GM23248 (cell line): ENCODE measurements around the gene EPG5. TPM values are rescaled to one million over a fixed set of nuclear protein-coding genes. Genes with fewer than 3 reads are reported as not detected.

Experiments used
- DNase-seq: peaks from one replicate; pipeline ENCODE4 v3.0.0-alpha.2; 2015
- H2AFZ ChIP-seq: fragments of 200-600 bp; sonication (generic); 2 replicates; pipeline ENCODE4 v1.6.1; 2016; ENCODE audit warnings: antibody characterized with exemption
- H3F3A ChIP-seq: fragments of 200-600 bp; sonication (generic); 2 replicates; pipeline ENCODE4 v1.6.1; 2016; ENCODE audit warnings: mild to moderate bottlenecking, antibody characterized with exemption, mixed run types; ENCODE audit not compliant: insufficient read depth
- H3K27ac ChIP-seq: fragments of 200-600 bp; sonication (generic); 2 replicates; pipeline ENCODE4 v1.5.1; 2016; ENCODE audit warnings: mild to moderate bottlenecking
- H3K27me3 ChIP-seq: fragments of 200-600 bp; sonication (generic); replicated peaks from 2 replicates; pipeline ENCODE4 v1.6.1; 2016; ENCODE audit warnings: mild to moderate bottlenecking; ENCODE audit not compliant: insufficient read depth
- H3K36me3 ChIP-seq: fragments of 200-600 bp; sonication (generic); 2 replicates; pipeline ENCODE4 v1.6.1; 2016; ENCODE audit warnings: low read depth, mild to moderate bottlenecking
- H3K4me1 ChIP-seq: fragments of 200-600 bp; sonication (generic); 2 replicates; pipeline ENCODE4 v1.6.1; 2016; ENCODE audit warnings: mild to moderate bottlenecking; ENCODE audit not compliant: insufficient read depth
- H3K4me2 ChIP-seq: fragments of 200-600 bp; sonication (generic); one replicate; pipeline ENCODE4 v1.6.1; 2016; ENCODE audit warnings: mild to moderate bottlenecking; ENCODE audit not compliant: unreplicated experiment
- H3K4me3 ChIP-seq: fragments of 200-600 bp; sonication (generic); 2 replicates; pipeline ENCODE4 v1.5.1; 2016; ENCODE audit warnings: mild to moderate bottlenecking
- H3K79me2 ChIP-seq: fragments of 200-600 bp; sonication (generic); 2 replicates; pipeline ENCODE4 v1.6.1; 2016; ENCODE audit warnings: mild to moderate bottlenecking; ENCODE audit not compliant: insufficient read depth
- H3K9ac ChIP-seq: fragments of 200-600 bp; sonication (generic); 2 replicates; pipeline ENCODE4 v1.6.1; 2016; ENCODE audit warnings: mild to moderate bottlenecking
- H3K9me2 ChIP-seq: fragments of 200-600 bp; sonication (generic); 2 replicates; pipeline ENCODE4 v1.6.1; 2016; ENCODE audit warnings: mixed run types, mild to moderate bottlenecking, moderate library complexity; ENCODE audit not compliant: insufficient read depth
- H3K9me3 ChIP-seq: fragments of 200-600 bp; sonication (generic); one replicate; pipeline ENCODE4 v1.6.1; 2017; ENCODE audit warnings: low read depth
- H4K20me1 ChIP-seq: fragments of 200-600 bp; sonication (generic); 2 replicates; pipeline ENCODE4 v1.6.0; 2016; ENCODE audit not compliant: insufficient read depth
- EZH2 ChIP-seq: fragments of 200-600 bp; sonication (generic); IDR thresholded peaks from 2 replicates; pipeline ENCODE4 v1.6.1; 2018; ENCODE audit warnings: antibody characterized with exemption, mild to moderate bottlenecking; ENCODE audit not compliant: insufficient read depth, poor library complexity, severe bottlenecking
- EZH2phosphoT487 ChIP-seq: fragments of 200-600 bp; sonication (generic); IDR thresholded peaks from 2 replicates; pipeline ENCODE4 v1.6.1; 2018; ENCODE audit warnings: antibody characterized with exemption, moderate library complexity, mild to moderate bottlenecking, low read depth; ENCODE audit not compliant: insufficient read depth
- WGBS, 2 experiments: methylation state at CpG; one replicate each; pipeline ENCODE4 v1.1.6; 2015 to 2017; ENCODE audit warnings: low lambda C conversion rate in 2 of 2, low coverage in 1 of 2; ENCODE audit errors: missing lambda C conversion rate in 2 of 2; 5-methylcytosine and 5-hydroxymethylcytosine counted together
- in situ Hi-C: fragments of 300-500 bp; cut with MboI; formaldehyde crosslinking; loops from 2 replicates; pipeline ENCODE4 v1.15.0; 2020
- polyA plus RNA-seq: library from polyadenylated mRNA; unstranded; fragments of >200 nt; fragmentation: Nextera tagmentation; extraction: Ambion mirVana; gene quantifications from 2 replicates; pipeline ENCODE4 v1.2.1, GENCODE V29; 2016
- total RNA-seq: library from RNA; depleted of rRNA; stranded (reverse); fragments of >200 nt; shearing (Covaris generic); gene quantifications from 2 replicates; pipeline ENCODE4 v1.2.3, GENCODE V29; 2014

The EPG5 gene
- total and polyA plus RNA-seq, 2 experiments from 2014 or later, result 22.0 to 77.7 TPM

DNA sequence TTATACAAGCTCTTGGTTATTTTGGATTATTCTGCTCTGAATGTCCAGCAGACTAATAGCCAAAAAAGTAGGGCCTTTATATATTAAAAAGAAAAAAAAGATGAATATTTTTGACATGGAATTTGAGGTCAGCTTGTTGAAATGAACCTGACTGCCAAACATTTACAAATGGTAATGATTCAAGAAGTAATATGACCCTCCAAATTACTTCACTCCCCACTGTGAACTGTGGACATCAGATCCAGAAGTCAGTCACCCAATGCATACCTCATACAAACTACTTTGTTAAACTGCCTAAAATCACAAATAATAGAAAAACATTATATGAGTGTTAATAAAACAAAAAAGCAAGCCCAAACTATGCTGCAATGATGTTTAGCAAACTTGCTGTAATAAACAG, 10.0 kb downstream of the EPG5 start:
- H2AFZ ChIP-seq, result no peak overlapping the region
- H3K9ac ChIP-seq, result no peak overlapping the region
- H3K4me1 ChIP-seq, result peaks cover 92% of the 10 kb centered on the region
- H3K9me3 ChIP-seq, result no peaks in the 10 kb centered on the region
- H3F3A ChIP-seq, result peaks cover 88% of the 10 kb centered on the region
- peak overlapping the region; percentile 78 for H3K27ac ChIP-seq
- H3K9me2 ChIP-seq, result no peaks in the 10 kb centered on the region
- peaks cover 33% of the 10 kb centered on the region for H3K36me3 ChIP-seq
- TF ChIP-seq EZH2phosphoT487 (no peak), EZH2 (no peak)
- in situ Hi-C loops, result no loop called here
- peaks cover 89% of the 10 kb centered on the region for H3K79me2 ChIP-seq
- peak overlapping the region; percentile 63 for H3K4me2 ChIP-seq
- H3K27me3 ChIP-seq, result no peaks in the 10 kb centered on the region
- peak; percentile 73 for DNase-seq
- H4K20me1 ChIP-seq, result no peaks in the 10 kb centered on the region
- H3K4me3 ChIP-seq, result no peak overlapping the region

DNA sequence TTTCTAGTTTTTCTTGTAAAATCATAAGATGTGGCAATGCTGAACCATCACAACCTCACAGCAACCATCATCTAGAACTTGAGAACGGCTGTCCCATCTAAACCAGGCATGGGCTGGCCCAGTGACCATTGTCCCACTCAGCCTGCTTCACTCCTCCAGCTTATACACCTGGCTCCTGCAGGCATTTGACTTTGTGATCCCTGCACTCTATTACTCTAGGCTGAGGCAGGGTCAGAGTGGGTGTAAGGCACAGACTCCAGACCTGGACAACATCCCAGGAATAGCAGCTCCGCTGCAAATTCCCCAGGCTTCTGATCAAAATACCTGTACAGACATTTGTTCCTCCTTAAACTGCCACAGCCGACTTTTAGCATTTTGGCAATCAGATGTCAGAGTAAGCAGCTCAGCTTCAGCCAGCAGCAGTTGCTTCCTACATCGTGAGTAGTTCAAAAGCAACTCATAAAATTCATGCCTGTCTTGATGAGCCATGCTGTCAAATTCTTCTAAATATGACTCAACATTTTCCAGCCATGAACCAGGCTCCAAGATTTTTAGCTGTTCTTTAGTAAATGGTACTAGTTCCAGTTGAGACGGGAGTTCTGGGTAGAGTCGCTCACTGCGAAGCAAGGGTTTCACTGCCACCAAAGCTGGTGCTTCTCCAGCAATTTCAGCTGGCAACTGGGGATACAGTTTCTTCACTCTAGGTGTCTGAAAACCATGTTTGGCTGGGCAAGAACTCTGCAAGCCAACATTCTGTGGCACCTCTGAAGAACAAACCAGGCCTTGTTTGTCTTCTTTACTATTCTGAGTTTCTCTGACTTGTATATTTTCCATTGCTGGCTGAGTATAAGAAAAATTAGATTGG, 12.8 kb downstream of the EPG5 start:
- in situ Hi-C loops, result no loop called here
- H3K79me2 ChIP-seq, result peaks cover 75% of the 10 kb centered on the region

DNA sequence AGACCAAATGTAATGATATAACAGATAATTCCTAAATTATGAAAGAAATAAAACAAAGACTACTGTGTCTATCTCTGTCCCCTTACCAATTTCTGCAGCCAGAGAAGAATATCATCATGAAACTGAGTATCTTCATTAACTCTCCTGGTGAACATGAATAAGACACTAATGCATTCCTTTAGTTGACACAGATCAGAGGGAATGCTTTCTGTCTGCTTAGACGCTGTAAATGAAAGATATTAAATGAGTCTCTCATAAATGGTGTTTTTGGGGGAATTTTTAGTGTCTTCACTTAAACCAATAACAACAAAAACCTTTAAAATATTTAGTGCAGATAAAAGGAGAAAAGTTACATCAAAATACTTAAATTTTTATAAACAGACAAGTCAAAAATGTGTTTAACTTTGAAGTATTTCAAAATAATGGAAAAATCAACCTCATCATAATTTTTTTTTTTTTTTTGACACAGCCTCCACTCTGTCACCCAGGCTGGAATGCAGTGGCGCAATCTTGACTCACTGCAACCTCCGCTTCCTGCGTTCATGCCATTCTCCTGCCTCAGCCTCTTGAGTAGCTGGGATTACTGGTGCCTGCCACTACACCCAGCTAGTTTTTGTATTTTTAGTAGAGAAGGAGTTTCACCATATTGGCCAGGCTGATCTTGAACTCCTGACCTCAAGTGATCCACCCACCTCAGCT, 16.0 kb downstream of the EPG5 start:
- H4K20me1 ChIP-seq, result no peaks in the 10 kb centered on the region
- in situ Hi-C loops, result no loop called here
- peak overlapping the region; percentile 60 for H3K9ac ChIP-seq
- peak overlapping the region; percentile 55 for H3K4me3 ChIP-seq
- WGBS, 2 experiments, result 0% methylated on average over 4 of the region's 4 CpGs
- peak overlapping the region; percentile 87 for H3K4me2 ChIP-seq
- H3K79me2 ChIP-seq, result peaks cover 75% of the 10 kb centered on the region
- H3K27me3 ChIP-seq, result no peaks in the 10 kb centered on the region
- H3K9me3 ChIP-seq, result no peaks in the 10 kb centered on the region
- peak overlapping the region; percentile 87 for H3K27ac ChIP-seq
- H3K4me1 ChIP-seq, result peaks cover 71% of the 10 kb centered on the region
- H3F3A ChIP-seq, result peaks cover 73% of the 10 kb centered on the region
- H2AFZ ChIP-seq, result no peak overlapping the region
- TF ChIP-seq EZH2phosphoT487, result no peak
- TF ChIP-seq EZH2, result no peak
- H3K9me2 ChIP-seq, result no peaks in the 10 kb centered on the region
- DNase-seq, result peak; percentile 85
- H3K36me3 ChIP-seq, result peaks cover 83% of the 10 kb centered on the region

More for the DNA sequence above, 12.8 kb downstream of the EPG5 start:
- no peak for TF ChIP-seq EZH2
- TF ChIP-seq EZH2phosphoT487, result no peak
- peak; percentile 96 for DNase-seq
- no peaks in the 10 kb centered on the region for H3K9me2 ChIP-seq
- H3K27me3 ChIP-seq, result no peaks in the 10 kb centered on the region
- H4K20me1 ChIP-seq, result no peaks in the 10 kb centered on the region
- no peak overlapping the region for H2AFZ ChIP-seq
- H3K27ac ChIP-seq, result peak overlapping the region; percentile 78
- H3K9me3 ChIP-seq, result no peaks in the 10 kb centered on the region
- H3K4me2 ChIP-seq, result peak overlapping the region; percentile 71
- no peak overlapping the region for H3K4me3 ChIP-seq
- H3K9ac ChIP-seq, result peak overlapping the region; percentile 39
- peaks cover 95% of the 10 kb centered on the region for H3F3A ChIP-seq
- peaks cover 51% of the 10 kb centered on the region for H3K36me3 ChIP-seq
- 2 to 5% methylated on average over 7 of the region's 7 CpGs for WGBS, 2 experiments
- H3K4me1 ChIP-seq, result peaks cover 91% of the 10 kb centered on the region

DNA sequence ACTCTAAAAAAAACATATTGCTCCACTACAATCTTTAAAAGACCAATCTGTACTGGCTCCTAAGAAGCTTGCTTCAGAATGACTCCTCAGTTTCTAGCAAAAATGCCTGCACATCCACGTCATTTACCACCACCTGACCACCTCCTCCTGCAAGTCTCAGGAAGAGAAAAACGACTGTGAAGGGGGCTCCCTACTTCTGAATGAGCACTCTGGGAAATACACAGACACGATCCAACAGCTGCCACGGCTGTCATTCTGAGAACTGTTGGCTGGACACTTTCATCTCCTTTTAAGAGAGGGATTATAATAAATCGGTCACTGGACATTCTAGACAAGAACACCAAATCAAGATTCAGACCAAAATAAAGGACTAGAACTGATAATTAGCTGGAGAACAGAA, 21.5 kb downstream of the EPG5 start:
- no peak for DNase-seq
- Histone ChIP-seq H3K9me3 (no peaks in the 10 kb centered on the region), H3K27ac (no peak overlapping the region), H3K4me1 (peaks cover 25% of the 10 kb centered on the region), H3K9me2 (no peaks in the 10 kb centered on the region), H3K9ac (no peak overlapping the region), H3K27me3 (no peaks in the 10 kb centered on the region), H3K36me3 (peaks cover 99% of the 10 kb centered on the region), H4K20me1 (no peaks in the 10 kb centered on the region), H3F3A (peaks cover 44% of the 10 kb centered on the region), H3K79me2 (peaks cover 69% of the 10 kb centered on the region), H2AFZ (no peak overlapping the region), H3K4me3 (no peak overlapping the region), H3K4me2 (no peak overlapping the region)
- 84% methylated on average over 5 of the region's 5 CpGs for WGBS, 2 experiments
- in situ Hi-C loops, result no loop called here
- no peak for TF ChIP-seq EZH2phosphoT487
- TF ChIP-seq EZH2, result no peak
